Nephron progenitor cell (in vitro differentiated cells): ENCODE measurements around the gene PCDHA12.
"Not testable (repeated sequence)": the region's sequence is repeated elsewhere in the genome, so short reads cannot be mapped to it uniquely, and the experiment has no call there.

Experiments used
- DNase-seq: peaks from one replicate; pipeline ENCODE4 v3.0.0; 2021
- H3K27ac Mint-ChIP-seq: 2 replicates; pipeline ENCODE4 v1.8.0; 2021; ENCODE audit warnings: mild to moderate bottlenecking, moderate library complexity, mixed read lengths
- H3K27me3 Mint-ChIP-seq: 2 replicates; pipeline ENCODE4 v1.8.0; 2021; ENCODE audit warnings: mild to moderate bottlenecking, low read depth, mixed read lengths; ENCODE audit not compliant: poor library complexity
- H3K36me3 Mint-ChIP-seq: 2 replicates; pipeline ENCODE4 v1.8.0; 2021; ENCODE audit warnings: low read depth, mixed read lengths
- H3K4me1 Mint-ChIP-seq: 2 replicates; pipeline ENCODE4 v1.8.0; 2021; ENCODE audit warnings: mixed read lengths
- H3K4me3 Mint-ChIP-seq: 2 replicates; pipeline ENCODE4 v1.8.0; 2021; ENCODE audit warnings: mild to moderate bottlenecking, moderate library complexity, mixed read lengths
- H3K9me3 Mint-ChIP-seq: 2 replicates; pipeline ENCODE4 v1.8.0; 2021; ENCODE audit warnings: mild to moderate bottlenecking, moderate library complexity, mixed read lengths
- CTCF ChIP-seq: fragments of 200-600 bp; sonication (generic); IDR thresholded peaks from 2 replicates; pipeline ENCODE4 v1.5.0; 2021; ENCODE audit warnings: antibody characterized with exemption

PCDHA12 gene

GRCh38 chr5:140835622-140836510, 39.2 kb upstream of the PCDHA12 start:
- H3K9me3 Mint-ChIP-seq, result peaks cover 88% of the 10 kb centered on the region
- TF ChIP-seq CTCF, result no peak
- no peaks in the 10 kb centered on the region for H3K27me3 Mint-ChIP-seq
- no peak for DNase-seq
- H3K36me3 Mint-ChIP-seq, result peaks cover 85% of the 10 kb centered on the region
- H3K4me3 Mint-ChIP-seq, result no peak overlapping the region
- no peaks in the 10 kb centered on the region for H3K4me1 Mint-ChIP-seq
- no peak overlapping the region for H3K27ac Mint-ChIP-seq

GRCh38 chr5:140840978-140841962, 33.8 kb upstream of the PCDHA12 start, which contains the start of gene PCDHA8:
PCDHA8 (plus strand) TSS chr5:140841187; CDS start chr5:140841322, 135 bp downstream.
- Mint-ChIP-seq H3K4me3 (no peak within 1 kb of the TSS), H3K4me1 (no peaks in the 10 kb centered on the region), H3K27me3 (no peaks in the 10 kb centered on the region), H3K36me3 (peaks cover 76% of the 10 kb centered on the region), H3K9me3 (peaks cover 85% of the 10 kb centered on the region), H3K27ac (no peak within 1 kb of the TSS)
- no peak for DNase-seq
- TF ChIP-seq CTCF, result no peak

- H3K4me1 Mint-ChIP-seq, result no peaks in the 10 kb centered on the region
- no peaks in the 10 kb centered on the region for H3K27me3 Mint-ChIP-seq
- no peak for TF ChIP-seq CTCF
- H3K4me3 Mint-ChIP-seq, result no peak overlapping the region
- peaks cover 87% of the 10 kb centered on the region for H3K9me3 Mint-ChIP-seq
- peaks cover 79% of the 10 kb centered on the region for H3K36me3 Mint-ChIP-seq
- no peak for DNase-seq
- H3K27ac Mint-ChIP-seq, result no peak overlapping the region
These were observed 32.0 kb upstream of the PCDHA12 start for GRCh38 chr5:140842798-140843733.

- peaks cover 78% of the 10 kb centered on the region for H3K9me3 Mint-ChIP-seq
- not testable (repeated sequence) for H3K4me3 Mint-ChIP-seq, H3K27me3 Mint-ChIP-seq, H3K4me1 Mint-ChIP-seq, DNase-seq, H3K27ac Mint-ChIP-seq
- H3K36me3 Mint-ChIP-seq, result peaks cover 77% of the 10 kb centered on the region
These were observed 26.7 kb upstream of the PCDHA12 start, which contains the start of gene PCDHA9 for GRCh38 chr5:140848139-140849102. PCDHA9 (plus strand) TSS chr5:140848382; CDS start chr5:140848496, 114 bp downstream.

GRCh38 chr5:140849831-140850634, 25.1 kb upstream of the PCDHA12 start:
- peaks cover 69% of the 10 kb centered on the region for H3K9me3 Mint-ChIP-seq
- not testable (repeated sequence) for H3K27me3 Mint-ChIP-seq, H3K4me3 Mint-ChIP-seq, H3K4me1 Mint-ChIP-seq, DNase-seq, H3K27ac Mint-ChIP-seq
- H3K36me3 Mint-ChIP-seq, result peaks cover 66% of the 10 kb centered on the region
